H4 (cell line): Measurements from ENCODE around the gene ZNF234. TPM values are rescaled to one million over a fixed set of nuclear protein-coding genes. Genes with fewer than 3 reads are reported as not detected.
A peak's percentile ranks its signal among the peaks of the same experiment; 100 is the strongest.
"Not testable (repeated sequence)": the region's sequence is repeated elsewhere in the genome, so short reads cannot be mapped to it uniquely, and the experiment has no call there.

ENCODE experiments used
- DNase-seq: peaks from one replicate; pipeline ENCODE4 v3.0.0-alpha.2; 2015; ENCODE audit warnings: low spot score
- total RNA-seq: library from RNA; depleted of rRNA; stranded (reverse); fragments of >200 nt; shearing (Covaris generic); gene quantifications from 2 replicates; pipeline ENCODE4 v1.2.3, GENCODE V29; 2014; rRNA removed

Gene ZNF234
- 2.7 and 4.2 TPM in 2 replicates for total RNA-seq

- peak; percentile 30 for DNase-seq
Observed at GRCh38 chr19:44141191-44142058, at the start of gene ZNF234. Gene ZNF234, plus strand, starts transcription at chr19:44141554. Its CDS starts 3,079 bp downstream, at chr19:44144633.

- DNase-seq: no peak
Observed at GRCh38 chr19:44092108-44092507, 49.2 kb upstream of the ZNF234 start.

- peak; percentile 73 for DNase-seq
Observed at GRCh38 chr19:44093931-44094765, 47.2 kb upstream of the ZNF234 start, which contains the start of gene ZNF224. Gene ZNF224, plus strand, starts transcription at chr19:44094361. Its CDS starts 3,513 bp downstream, at chr19:44097874.

- DNase-seq: no peak
Observed at GRCh38 chr19:44107751-44108150, 33.6 kb upstream of the ZNF234 start.

GRCh38 chr19:44109458-44109857, 31.9 kb upstream of the ZNF234 start:
- no peak for DNase-seq

GRCh38 chr19:44111910-44112463, 29.4 kb upstream of the ZNF234 start:
- DNase-seq: peak; percentile 32

- DNase-seq: no peak
Observed at GRCh38 chr19:44112802-44113137, 28.6 kb upstream of the ZNF234 start.

GRCh38 chr19:44113138-44113783, 28.1 kb upstream of the ZNF234 start, which contains the start of gene ZNF225:
Gene ZNF225, plus strand, starts transcription at chr19:44113399. Its CDS starts 2,429 bp downstream, at chr19:44115828.
- peak; percentile 93 for DNase-seq

- no peak for DNase-seq
Observed at GRCh38 chr19:44113784-44114390, 27.5 kb upstream of the ZNF234 start.

GRCh38 chr19:44121162-44121561, 20.2 kb upstream of the ZNF234 start:
- DNase-seq: not testable (repeated sequence)

- DNase-seq: no peak
Observed at GRCh38 chr19:44131955-44132354, 9.4 kb upstream of the ZNF234 start.

GRCh38 chr19:44142059-44142433, 692 bp downstream of the ZNF234 start:
- no peak for DNase-seq

GRCh38 chr19:44149776-44150175, 8.4 kb downstream of the ZNF234 start:
- no peak for DNase-seq

- no peak for DNase-seq
Observed at GRCh38 chr19:44151491-44151890, 10.1 kb downstream of the ZNF234 start.

GRCh38 chr19:44156475-44156874, 15.1 kb downstream of the ZNF234 start:
- DNase-seq: no peak

- no peak for DNase-seq
Observed at GRCh38 chr19:44163789-44164188, 22.4 kb downstream of the ZNF234 start.

- no peak for DNase-seq
Observed at GRCh38 chr19:44164327-44164672, 22.9 kb downstream of the ZNF234 start.

GRCh38 chr19:44164673-44165512, 23.5 kb downstream of the ZNF234 start, which contains the start of gene ZNF226:
Gene ZNF226, plus strand, starts transcription at chr19:44165100. Its CDS starts 4,981 bp downstream, at chr19:44170081.
- peak; percentile 97 for DNase-seq

- DNase-seq: not testable (repeated sequence)
Observed at GRCh38 chr19:44170660-44171059, 29.3 kb downstream of the ZNF234 start.

- DNase-seq: no peak
Observed at GRCh38 chr19:44176590-44176989, 35.2 kb downstream of the ZNF234 start.
